ENCODE results near the gene MMP23B. TPM values are rescaled to one million over a fixed set of nuclear protein-coding genes. Genes with fewer than 3 reads are reported as not detected.

MMP23B gene
- total and polyA plus RNA-seq, 2 donors from 2014 or later: 4.0 to 7.1 TPM

- DNase-seq (peak in 1 of 5 donors; percentile 64), FAIRE-seq (no peak)
- Histone ChIP-seq H3K27ac (ENCODE audit: low read depth in 2 of 2, low read length in 2 of 2) (no peak overlapping the region), H3K36me3 (ENCODE audit: control insufficient read depth in 2 of 3, insufficient read depth in 3 of 3, low read length in 3 of 3) (peaks cover 0 to 16% (median 6%) of the 10 kb centered on the region in 3 donors), H3K4me1 (ENCODE audit: control insufficient read depth in 2 of 3, insufficient read depth in 2 of 3, low read depth in 1 of 3, low read length in 3 of 3) (no peaks in the 10 kb centered on the region), H3K9ac (ENCODE audit: low read length in 3 of 3) (no peak overlapping the region), H3K9me3 (ENCODE audit: control insufficient read depth in 2 of 3, insufficient read depth in 1 of 3, low read length in 3 of 3) (no peaks in the 10 kb centered on the region), H3K27me3 (ENCODE audit: control insufficient read depth, insufficient read depth, low read length) (no peaks in the 10 kb centered on the region), H3K4me3 (ENCODE audit: low read length in 3 of 3) (no peak overlapping the region)
- no peak for TF ChIP-seq CTCF (IDR thresholded peaks at IDR 0.05; ENCODE audit: borderline replicate concordance, extremely low read depth, insufficient read depth)
- intact Hi-C loops (cut with DNase I): no loop called here
Measured at GRCh38 chr1:1665815-1666251, 33.9 kb downstream of the MMP23B start.

- H3K4me3 ChIP-seq (ENCODE audit: low read length in 3 of 3): no peak overlapping the region
- peak in 1 of 5 donors; percentile 63 for DNase-seq
- H3K9me3 ChIP-seq (ENCODE audit: control insufficient read depth in 2 of 3, insufficient read depth in 1 of 3, low read length in 3 of 3): no peaks in the 10 kb centered on the region
- no peak overlapping the region for H3K9ac ChIP-seq (ENCODE audit: low read length in 3 of 3)
- H3K27me3 ChIP-seq (ENCODE audit: control insufficient read depth, insufficient read depth, low read length): no peaks in the 10 kb centered on the region
- TF ChIP-seq CTCF (IDR thresholded peaks at IDR 0.05; ENCODE audit: borderline replicate concordance, extremely low read depth, insufficient read depth): no peak
- no peak for FAIRE-seq
- H3K4me1 ChIP-seq (ENCODE audit: control insufficient read depth in 2 of 3, insufficient read depth in 2 of 3, low read depth in 1 of 3, low read length in 3 of 3): no peaks in the 10 kb centered on the region
- H3K36me3 ChIP-seq (ENCODE audit: control insufficient read depth in 2 of 3, insufficient read depth in 3 of 3, low read length in 3 of 3): peaks cover 3 to 23% (median 6%) of the 10 kb centered on the region in 3 donors
- intact Hi-C loops (cut with DNase I): no loop called here
- no peak overlapping the region for H3K27ac ChIP-seq (ENCODE audit: low read depth in 2 of 2, low read length in 2 of 2)
Measured at GRCh38 chr1:1666526-1666925, 34.6 kb downstream of the MMP23B start.

GRCh38 chr1:1669468-1670440 lies 37.8 kb downstream of the MMP23B start:
- TF ChIP-seq CTCF (IDR thresholded peaks at IDR 0.05; ENCODE audit: borderline replicate concordance, extremely low read depth, insufficient read depth): no peak
- H3K9me3 ChIP-seq (ENCODE audit: control insufficient read depth in 2 of 3, insufficient read depth in 1 of 3, low read length in 3 of 3): no peaks in the 10 kb centered on the region
- DNase-seq (peak in 1 of 5 donors; percentile 75), FAIRE-seq (no peak)
- intact Hi-C loops (cut with DNase I): no loop called here
- no peaks in the 10 kb centered on the region for H3K4me1 ChIP-seq (ENCODE audit: control insufficient read depth in 2 of 3, insufficient read depth in 2 of 3, low read depth in 1 of 3, low read length in 3 of 3)
- H3K27ac ChIP-seq (ENCODE audit: low read depth in 2 of 2, low read length in 2 of 2): no peak overlapping the region
- H3K36me3 ChIP-seq (ENCODE audit: control insufficient read depth in 2 of 3, insufficient read depth in 3 of 3, low read length in 3 of 3): peaks cover 3 to 26% (median 8%) of the 10 kb centered on the region in 3 donors
- H3K27me3 ChIP-seq (ENCODE audit: control insufficient read depth, insufficient read depth, low read length): no peaks in the 10 kb centered on the region
- H3K9ac ChIP-seq (ENCODE audit: low read length in 3 of 3): no peak overlapping the region
- no peak overlapping the region for H3K4me3 ChIP-seq (ENCODE audit: low read length in 3 of 3)

All from kidney (tissue), 14 donors.